GM18951 (cell line): ENCODE measurements around the gene TMEM138.

Source experiments
- POLR2A ChIP-seq: IDR thresholded peaks from 4 replicates; pipeline ENCODE4 v1.6.1; 2011; ENCODE audit warnings: mild to moderate bottlenecking; ENCODE audit not compliant: insufficient read length, insufficient read depth; ENCODE audit errors: extremely low read depth
- in situ Hi-C: fragments of 300-500 bp; cut with MboI; formaldehyde crosslinking; loops from one replicate; pipeline ENCODE4 v1.12.0; 2022; ENCODE audit warnings: low sequenced_read_pairs, mixed read lengths, inconsistent platforms; ENCODE audit not compliant: unreplicated experiment

Gene TMEM138

DNA sequence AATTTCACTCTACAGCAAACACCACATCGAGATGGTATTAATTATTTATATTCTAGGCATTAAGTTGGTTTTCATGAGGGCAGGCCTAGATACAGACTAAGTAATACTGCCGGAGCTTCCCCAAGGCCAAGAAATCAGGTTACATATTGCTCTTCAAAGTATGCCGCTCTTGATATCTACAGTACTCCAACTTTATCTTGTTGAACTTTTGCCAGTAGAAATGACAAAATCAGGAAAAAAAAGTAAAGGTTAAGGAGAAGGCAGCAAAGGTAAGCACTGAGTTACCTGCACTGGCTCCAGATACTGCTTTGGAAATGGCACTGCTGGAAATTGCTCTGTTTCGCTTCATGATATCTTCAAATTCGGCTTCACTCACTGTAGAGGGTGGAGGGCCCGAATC, 53.2 kb downstream of the TMEM138 start:
- in situ Hi-C loops: no loop called here
- TF ChIP-seq POLR2A: no peak

DNA sequence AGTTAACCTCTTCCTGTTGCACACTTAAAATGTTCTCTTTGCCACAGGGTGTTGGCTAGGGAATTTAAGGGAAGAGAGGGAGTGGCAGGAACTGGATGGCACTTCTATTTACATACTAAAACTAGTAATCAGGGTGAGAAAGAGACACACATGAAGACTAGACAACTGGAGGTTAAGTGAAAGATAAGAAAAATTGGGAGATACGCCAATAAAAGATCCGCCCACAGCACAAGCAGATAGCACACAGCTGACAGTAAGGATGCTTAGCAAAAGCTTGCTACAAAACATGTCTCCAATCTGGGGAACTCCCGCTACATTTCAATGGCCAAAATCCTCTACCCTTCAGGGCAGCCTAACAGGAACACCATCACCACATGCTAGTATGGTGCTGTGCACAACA, 54.8 kb downstream of the TMEM138 start:
- in situ Hi-C loops: no loop called here
- no peak for TF ChIP-seq POLR2A

DNA sequence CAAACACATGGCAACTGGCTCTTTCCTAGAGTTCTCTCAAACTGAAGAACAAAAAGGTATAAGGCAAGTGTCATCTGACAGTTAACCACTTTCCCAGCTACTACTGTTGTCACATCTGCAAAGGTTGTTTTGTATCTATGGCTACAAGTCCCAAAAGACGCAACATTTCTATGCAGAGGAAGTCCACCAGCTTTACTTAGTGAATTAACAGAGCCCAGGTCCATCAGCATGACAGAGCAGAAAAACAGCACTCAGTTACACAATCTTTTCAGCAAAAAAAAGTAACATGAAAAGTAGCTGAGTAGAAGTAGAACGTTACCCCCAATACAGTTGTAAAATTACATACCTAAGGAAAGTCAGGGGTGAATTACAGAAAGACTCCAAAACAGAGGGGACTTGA, 55.5 kb downstream of the TMEM138 start:
- no peak for TF ChIP-seq POLR2A
- in situ Hi-C loops: no loop called here

DNA sequence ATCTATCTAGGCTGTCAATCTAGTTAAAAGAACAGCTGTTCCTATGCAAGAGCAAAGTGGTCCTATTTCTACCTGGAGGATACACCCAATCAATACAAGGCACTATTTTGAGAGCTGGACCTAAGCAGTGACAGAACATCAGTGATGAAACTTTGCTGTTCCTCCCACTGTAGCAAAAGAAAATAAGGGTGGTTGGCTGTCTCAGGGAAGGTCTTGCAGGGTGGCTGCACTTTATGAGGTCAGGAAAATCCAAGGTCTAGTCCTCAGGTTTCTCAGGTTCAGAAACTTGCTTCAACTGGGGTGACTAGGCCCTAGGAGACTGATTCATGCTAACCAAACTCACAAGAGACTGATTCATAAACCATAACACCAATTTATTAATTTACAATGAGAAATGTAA, 56.0 kb downstream of the TMEM138 start:
- TF ChIP-seq POLR2A: no peak
- in situ Hi-C loops: no loop called here
